ENCODE results near the gene PRM3. TPM values are rescaled to one million over a fixed set of nuclear protein-coding genes. Genes with fewer than 3 reads are reported as not detected.

PRM3 gene
- total RNA-seq, 4 donors from 2014 or later, result not detected

DNA sequence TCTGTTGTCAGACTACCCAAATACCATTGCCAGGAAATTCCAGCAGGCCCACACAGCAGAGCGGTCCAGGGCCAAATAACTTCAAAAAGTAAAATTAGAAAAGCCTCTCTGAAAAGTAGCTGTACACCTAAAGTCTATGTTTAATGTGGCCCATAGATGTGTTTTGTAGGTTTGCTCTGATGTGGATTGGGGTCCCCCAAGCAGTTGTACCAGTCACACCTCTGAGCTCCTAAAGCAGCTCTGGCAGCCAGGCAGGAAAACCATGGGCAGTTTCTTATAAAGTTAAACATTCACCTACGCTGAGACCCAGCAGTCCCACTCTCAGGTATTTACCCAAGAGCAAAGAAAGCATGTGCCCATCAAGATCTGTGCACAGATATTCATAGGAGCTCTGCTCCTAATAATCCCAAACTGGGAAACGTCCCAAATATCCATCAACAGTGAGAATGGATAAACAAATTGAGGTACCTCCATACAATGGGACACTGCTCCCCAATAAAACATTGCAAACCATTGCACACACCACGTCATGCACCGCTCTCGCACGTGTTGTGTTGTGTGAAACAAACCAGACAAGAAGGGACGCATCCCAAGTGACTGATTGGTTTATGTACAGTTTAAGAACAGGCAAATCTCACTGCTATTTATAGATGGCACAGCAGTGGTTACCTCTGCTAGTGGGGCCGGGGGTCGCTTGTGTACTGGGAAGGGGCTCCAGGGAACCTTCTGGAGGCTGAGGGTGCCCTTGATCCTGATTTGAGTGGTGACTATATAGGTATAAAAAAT, 23.5 kb upstream of the PRM3 start:
- H3K27ac ChIP-seq, result no peak overlapping the region

DNA sequence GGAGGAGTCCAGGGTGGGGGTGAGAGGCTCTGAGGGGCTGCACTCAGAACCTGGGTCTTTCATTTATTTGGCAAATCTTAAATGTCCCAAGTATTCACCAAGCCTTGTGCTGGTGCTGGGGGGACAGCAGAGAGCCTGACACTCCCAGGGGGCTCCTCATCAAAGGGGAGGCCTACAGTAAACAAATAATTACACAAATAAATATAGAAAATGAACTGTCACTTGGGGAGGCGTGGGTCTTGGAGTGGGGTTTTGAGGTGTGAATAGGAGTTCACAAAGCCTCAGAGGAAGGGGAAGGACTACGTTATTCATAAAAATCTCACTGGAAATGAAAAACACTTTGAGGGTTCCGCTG, 22.9 kb upstream of the PRM3 start:
- Histone ChIP-seq H3K4me1 (peaks cover 9 to 14% of the 10 kb centered on the region in 2 donors), H3K36me3 (no peaks in the 10 kb centered on the region), H3K27ac (no peak overlapping the region), H3K4me3 (no peak overlapping the region), H3K27me3 (no peaks in the 10 kb centered on the region), H3K9me3 (no peaks in the 10 kb centered on the region)
- ATAC-seq, result no peak
- no peak for DNase-seq
- in situ Hi-C loops (cut with MboI; ENCODE audit: low sequenced_read_pairs in 4 of 4) (no loop called here), intact Hi-C loops (cut with DNase I; ENCODE audit: low total_unique reads) (no loop called here)
- no peak for TF ChIP-seq POLR2A (IDR thresholded peaks at IDR 0.05)
- TF ChIP-seq, protein P1, sequence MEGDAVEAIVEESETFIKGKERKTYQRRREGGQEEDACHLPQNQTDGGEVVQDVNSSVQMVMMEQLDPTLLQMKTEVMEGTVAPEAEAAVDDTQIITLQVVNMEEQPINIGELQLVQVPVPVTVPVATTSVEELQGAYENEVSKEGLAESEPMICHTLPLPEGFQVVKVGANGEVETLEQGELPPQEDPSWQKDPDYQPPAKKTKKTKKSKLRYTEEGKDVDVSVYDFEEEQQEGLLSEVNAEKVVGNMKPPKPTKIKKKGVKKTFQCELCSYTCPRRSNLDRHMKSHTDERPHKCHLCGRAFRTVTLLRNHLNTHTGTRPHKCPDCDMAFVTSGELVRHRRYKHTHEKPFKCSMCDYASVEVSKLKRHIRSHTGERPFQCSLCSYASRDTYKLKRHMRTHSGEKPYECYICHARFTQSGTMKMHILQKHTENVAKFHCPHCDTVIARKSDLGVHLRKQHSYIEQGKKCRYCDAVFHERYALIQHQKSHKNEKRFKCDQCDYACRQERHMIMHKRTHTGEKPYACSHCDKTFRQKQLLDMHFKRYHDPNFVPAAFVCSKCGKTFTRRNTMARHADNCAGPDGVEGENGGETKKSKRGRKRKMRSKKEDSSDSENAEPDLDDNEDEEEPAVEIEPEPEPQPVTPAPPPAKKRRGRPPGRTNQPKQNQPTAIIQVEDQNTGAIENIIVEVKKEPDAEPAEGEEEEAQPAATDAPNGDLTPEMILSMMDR (IDR thresholded peaks at IDR 0.05 in 4 of 5, conservative IDR thresholded peaks at IDR 0.05 in 1 of 5), result no peak

More for the DNA sequence above, 23.5 kb upstream of the PRM3 start:
- Histone ChIP-seq H3K4me3 (peak overlapping the region in 2 of 4 donors; percentile 13 to 17), H3K27me3 (no peaks in the 10 kb centered on the region), H3K9me3 (no peaks in the 10 kb centered on the region), H3K36me3 (no peaks in the 10 kb centered on the region), H3K4me1 (peaks cover 9 to 14% of the 10 kb centered on the region in 2 donors)
- TF ChIP-seq POLR2A (IDR thresholded peaks at IDR 0.05), result no peak
- TF ChIP-seq, protein P1 (IDR thresholded peaks at IDR 0.05 in 4 of 5, conservative IDR thresholded peaks at IDR 0.05 in 1 of 5), result no peak
- ATAC-seq, result no peak
- intact Hi-C loops (cut with DNase I; ENCODE audit: low total_unique reads), result no loop called here
- no peak for DNase-seq
- in situ Hi-C loops (cut with MboI; ENCODE audit: low sequenced_read_pairs in 4 of 4), result no loop called here

DNA sequence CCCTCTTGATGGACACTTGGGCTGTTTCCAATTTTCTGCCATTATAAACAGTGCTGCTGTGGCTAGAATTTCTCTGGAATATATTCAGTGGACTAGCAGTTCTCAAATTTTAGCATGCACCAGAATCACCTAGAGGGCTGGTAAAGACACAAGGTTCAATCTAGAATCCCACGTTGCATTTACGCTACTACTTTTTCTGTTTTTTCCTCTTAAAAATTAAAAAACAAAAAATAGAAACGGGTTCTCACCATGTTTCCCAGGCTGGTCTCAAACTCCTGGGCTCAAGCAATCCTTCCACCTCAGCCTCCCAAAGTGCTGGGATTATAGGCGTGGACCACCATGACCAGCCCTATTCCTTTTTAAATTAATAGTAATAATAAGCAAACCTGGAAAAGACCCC, 22.2 kb upstream of the PRM3 start:
- intact Hi-C loops (cut with DNase I; ENCODE audit: low total_unique reads), result no loop called here
- Histone ChIP-seq H3K4me3 (no peak overlapping the region), H3K4me1 (peaks cover 9 to 14% of the 10 kb centered on the region in 2 donors), H3K36me3 (no peaks in the 10 kb centered on the region), H3K27ac (no peak overlapping the region), H3K9me3 (no peaks in the 10 kb centered on the region), H3K27me3 (no peaks in the 10 kb centered on the region)
- DNase-seq (no peak), ATAC-seq (no peak)
- in situ Hi-C loops (cut with MboI; ENCODE audit: low sequenced_read_pairs in 4 of 4), result no loop called here
- TF ChIP-seq POLR2A (IDR thresholded peaks at IDR 0.05), result no peak
- TF ChIP-seq, protein P1 (IDR thresholded peaks at IDR 0.05 in 4 of 5, conservative IDR thresholded peaks at IDR 0.05 in 1 of 5), result no peak

- Histone ChIP-seq H3K36me3 (no peaks in the 10 kb centered on the region), H3K27ac (no peak overlapping the region), H3K4me3 (no peak overlapping the region), H3K4me1 (peaks cover 1 to 5% of the 10 kb centered on the region in 2 donors), H3K9me3 (no peaks in the 10 kb centered on the region), H3K27me3 (no peaks in the 10 kb centered on the region)
- intact Hi-C loops (cut with DNase I; ENCODE audit: low total_unique reads) (no loop called here), in situ Hi-C loops (cut with MboI; ENCODE audit: low sequenced_read_pairs in 4 of 4) (no loop called here)
- no peak for ATAC-seq
- TF ChIP-seq POLR2A (IDR thresholded peaks at IDR 0.05), result no peak
- no peak for DNase-seq
Observed at GRCh38 chr16:11292076-11292748, 18.8 kb upstream of the PRM3 start.

DNA sequence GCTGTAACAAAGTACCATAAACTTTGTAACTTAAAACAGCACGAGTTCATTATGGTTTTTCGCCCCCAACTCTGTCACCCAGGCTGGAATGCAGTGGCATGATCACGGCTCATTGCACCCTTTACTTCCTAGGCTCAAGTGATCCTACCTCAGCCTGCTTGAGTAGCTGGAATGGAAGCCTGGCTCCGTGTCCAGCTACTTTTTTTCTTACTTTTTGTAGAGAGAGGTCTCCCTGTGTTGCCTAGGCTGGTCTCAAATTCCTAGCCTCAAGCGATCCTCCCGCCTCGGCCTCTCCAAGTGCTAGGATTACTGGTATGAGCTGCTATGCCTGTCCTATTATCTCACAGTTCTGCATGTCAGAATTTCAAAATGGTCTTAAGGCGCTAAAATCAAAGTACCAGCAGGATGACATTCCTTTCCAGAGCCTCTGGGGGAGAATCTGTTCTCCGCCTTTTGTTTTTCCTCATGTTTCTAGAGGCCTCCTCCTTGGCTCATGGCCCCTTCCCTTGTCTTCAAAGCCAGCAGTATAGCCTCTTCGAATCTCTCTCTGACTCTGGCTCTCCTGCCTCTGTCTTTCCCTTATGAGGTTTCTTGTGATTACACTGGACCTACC, 17.8 kb upstream of the PRM3 start:
- H3K4me1 ChIP-seq, result no peaks in the 10 kb centered on the region
- H3K4me3 ChIP-seq, result no peak overlapping the region
- no peaks in the 10 kb centered on the region for H3K27me3 ChIP-seq
- no peaks in the 10 kb centered on the region for H3K9me3 ChIP-seq
- H3K27ac ChIP-seq, result no peak overlapping the region
- no peak for ATAC-seq
- no peaks in the 10 kb centered on the region for H3K36me3 ChIP-seq
- in situ Hi-C loops (cut with MboI; ENCODE audit: low sequenced_read_pairs in 4 of 4), result no loop called here
- intact Hi-C loops (cut with DNase I; ENCODE audit: low total_unique reads), result no loop called here
- no peak for DNase-seq
- no peak for TF ChIP-seq POLR2A (IDR thresholded peaks at IDR 0.05)
- TF ChIP-seq, protein P1 (IDR thresholded peaks at IDR 0.05 in 4 of 5, conservative IDR thresholded peaks at IDR 0.05 in 1 of 5), result no peak
